ENCODE measurements around the gene ALDH8A1. TPM values are rescaled to one million over a fixed set of nuclear protein-coding genes. Genes with fewer than 3 reads are reported as not detected.

The ALDH8A1 gene
- total and polyA plus RNA-seq, 2 of the 8 experiments (the other 6 are each of a cell fraction or from before 2014, with no cell fraction given) = 0.08 to 0.28 TPM

GRCh38 chr6:134954272-134955000, 4.5 kb upstream of the ALDH8A1 start:
- Histone ChIP-seq H3K4me3 (ENCODE audit: extremely low read depth in 1 of 4, insufficient read depth in 2 of 4, low read depth in 3 of 4, low read length in 4 of 4) (no peak overlapping the region), H2BK5ac (ENCODE audit: low read depth, low read length) (no peak overlapping the region), H3K4ac (replicated peaks; ENCODE audit: insufficient read length, low read depth, low read length) (no peak overlapping the region), H3K23ac (ENCODE audit: insufficient read length) (no peak overlapping the region), H3K4me1 (replicated peaks in 1 of 4; ENCODE audit: control insufficient read depth in 3 of 4, insufficient read depth in 4 of 4, low read length in 3 of 4) (no peaks in the 10 kb centered on the region), H3K14ac (ENCODE audit: insufficient read length) (no peak overlapping the region), H2BK20ac (ENCODE audit: low read length) (no peak overlapping the region), H3K18ac (ENCODE audit: extremely low read depth, low read length) (no peak overlapping the region), H2AFZ (ENCODE audit: low read length) (no peak overlapping the region), H3K9ac (replicated peaks in 1 of 4; ENCODE audit: extremely low read depth in 1 of 4, low read depth in 3 of 4, low read length in 3 of 4) (no peak overlapping the region; a peak in 1 of 7 replicates), H4K8ac (ENCODE audit: extremely low read depth, insufficient read depth, low read length) (no peak overlapping the region), H3K27ac (ENCODE audit: low read depth, low read length) (no peak overlapping the region), H2AK5ac (ENCODE audit: low read depth, low read length) (no peak overlapping the region), H2BK15ac (ENCODE audit: low read length) (no peak overlapping the region), H3K79me1 (ENCODE audit: low read depth, low read length) (no peaks in the 10 kb centered on the region), H4K91ac (replicated peaks; ENCODE audit: insufficient read length, low read length) (no peak overlapping the region), H3K36me3 (ENCODE audit: control insufficient read depth in 2 of 4, insufficient read depth in 4 of 4, low read length in 3 of 4) (no peaks in the 10 kb centered on the region), H3K23me2 (ENCODE audit: low read depth, low read length) (no peaks in the 10 kb centered on the region), H4K20me1 (replicated peaks in 1 of 2; ENCODE audit: control insufficient read depth in 1 of 2, insufficient read depth in 2 of 2, low read length in 2 of 2) (no peaks in the 10 kb centered on the region), H3K4me2 (ENCODE audit: insufficient read depth in 1 of 2, low read depth in 2 of 2, low read length in 2 of 2) (no peak overlapping the region), H4K5ac (ENCODE audit: insufficient read length, low read depth, low read length) (no peak overlapping the region), H3K27me3 (replicated peaks in 1 of 4; ENCODE audit: control insufficient read depth in 3 of 4, extremely low read depth in 1 of 4, insufficient read depth in 3 of 4, low read length in 3 of 4) (no peaks in the 10 kb centered on the region), H3K56ac (replicated peaks; ENCODE audit: insufficient read length, low read depth, low read length) (no peak overlapping the region), H3K79me2 (ENCODE audit: control insufficient read depth in 1 of 2, insufficient read depth in 2 of 2, low read length in 2 of 2) (no peaks in the 10 kb centered on the region), H3K9me3 (ENCODE audit: insufficient read depth in 2 of 2, low read depth in 1 of 2, low read length in 1 of 2) (no peaks in the 10 kb centered on the region), H2BK120ac (replicated peaks; ENCODE audit: low read depth, low read length) (no peak overlapping the region), H2BK12ac (ENCODE audit: low read depth, low read length) (no peak overlapping the region)
- DNase-seq (ENCODE audit: low read depth in 1 of 2, low spot score in 2 of 2) (no peak), FAIRE-seq (no peak)
- ChIA-PET CTCF (ENCODE audit: partially characterized antibody) (interaction anchor here (1.6 kb wide), 1 partner anchor 14 kb away, joined by 6 read pairs; no protein-coding TSS in a partner anchor), POLR2A (ENCODE audit: partially characterized antibody) (interaction anchor here (1.3 kb wide), 1 partner anchor 46 kb away, joined by 3 read pairs; no protein-coding TSS in a partner anchor)
- WGBS, 2 experiments (ENCODE audit: extremely low coverage in 1 of 2, insufficient coverage in 1 of 2, insufficient read length in 1 of 2, insufficient replicate concordance in 2 of 2, low coverage in 1 of 2, low lambda C conversion rate in 2 of 2, missing lambda C conversion rate in 1 of 2) = 89% methylated on average over 4 of the region's 4 CpGs; no CpG with 5 or more reads in 1 of the 2 experiments
- TF ChIP-seq SP1 (IDR thresholded peaks at IDR 0.05; ENCODE audit: low read depth, low read length) = no peak
- no peak for TF ChIP-seq CTCF (IDR thresholded peaks at IDR 0.05; ENCODE audit: control extremely low read depth in 1 of 3, insufficient read depth in 1 of 3, low read depth in 1 of 3, low read length in 3 of 3)
- TF ChIP-seq ASH2L (IDR thresholded peaks at IDR 0.05; ENCODE audit: low read length) = no peak
- TF ChIP-seq TEAD4 (IDR thresholded peaks at IDR 0.05; ENCODE audit: low read depth, low read length) = no peak
- no peak for TF ChIP-seq EZH2 (IDR thresholded peaks at IDR 0.05; ENCODE audit: low read depth, low read length, severe bottlenecking)
- TF ChIP-seq SP4 (IDR thresholded peaks at IDR 0.05; ENCODE audit: low read length) = no peak
- TF ChIP-seq RAD21 (IDR thresholded peaks at IDR 0.05 in 1 of 2, conservative IDR thresholded peaks at IDR 0.05 in 1 of 2; ENCODE audit: low read depth in 2 of 2, low read length in 2 of 2) = no peak
- no peak for TF ChIP-seq SRF (IDR thresholded peaks at IDR 0.05; ENCODE audit: low read depth, low read length)
- no peak for TF ChIP-seq RXRA (IDR thresholded peaks at IDR 0.05; ENCODE audit: insufficient read depth, low read depth, low read length)
- TF ChIP-seq SP2 (IDR thresholded peaks at IDR 0.05; ENCODE audit: low read length) = no peak
- TF ChIP-seq SUZ12 (IDR thresholded peaks at IDR 0.05; ENCODE audit: low read length) = no peak
